SU-DHL-6 (cell line): ENCODE measurements around the gene TSC2.

Experiments used
- EZH2phosphoT487 ChIP-seq: fragments of 200-600 bp; sonication (generic), shearing (Covaris generic); conservative IDR thresholded peaks from 2 replicates; pipeline ENCODE4 v1.6.1; 2018; ENCODE audit warnings: mild to moderate bottlenecking, antibody characterized with exemption, low read length, moderate library complexity, mixed read lengths
- TF ChIP-seq, protein P1 (sequence below): fragments of 200-600 bp; sonication (generic); IDR thresholded peaks from one replicate; pipeline ENCODE4 v1.5.1; 2017; ENCODE audit warnings: antibody characterized with exemption, mild to moderate bottlenecking, low read length, moderate library complexity; ENCODE audit not compliant: insufficient read depth, poor library complexity, severe bottlenecking

DNA sequence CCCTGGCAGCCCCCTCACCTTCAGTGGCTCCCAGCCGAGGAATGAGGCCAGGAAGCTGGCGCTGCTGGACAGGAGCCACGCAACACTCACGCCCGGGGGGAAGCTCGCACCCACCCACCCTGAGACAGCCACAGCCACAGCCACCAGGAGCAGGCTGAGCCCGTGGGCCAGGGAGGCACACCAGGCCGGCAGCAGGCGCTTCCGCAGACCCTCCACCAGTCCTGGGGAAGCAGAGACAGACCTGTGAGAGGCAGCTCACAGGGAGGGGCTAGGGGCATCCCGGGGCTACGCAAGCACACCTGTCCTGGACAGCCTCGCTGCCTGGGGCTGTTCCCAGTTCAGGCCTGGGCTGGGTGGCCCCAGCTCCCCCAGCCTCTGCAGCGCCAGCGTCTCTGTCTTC lies 46.0 kb downstream of the TSC2 start:
- TF ChIP-seq, protein P1, sequence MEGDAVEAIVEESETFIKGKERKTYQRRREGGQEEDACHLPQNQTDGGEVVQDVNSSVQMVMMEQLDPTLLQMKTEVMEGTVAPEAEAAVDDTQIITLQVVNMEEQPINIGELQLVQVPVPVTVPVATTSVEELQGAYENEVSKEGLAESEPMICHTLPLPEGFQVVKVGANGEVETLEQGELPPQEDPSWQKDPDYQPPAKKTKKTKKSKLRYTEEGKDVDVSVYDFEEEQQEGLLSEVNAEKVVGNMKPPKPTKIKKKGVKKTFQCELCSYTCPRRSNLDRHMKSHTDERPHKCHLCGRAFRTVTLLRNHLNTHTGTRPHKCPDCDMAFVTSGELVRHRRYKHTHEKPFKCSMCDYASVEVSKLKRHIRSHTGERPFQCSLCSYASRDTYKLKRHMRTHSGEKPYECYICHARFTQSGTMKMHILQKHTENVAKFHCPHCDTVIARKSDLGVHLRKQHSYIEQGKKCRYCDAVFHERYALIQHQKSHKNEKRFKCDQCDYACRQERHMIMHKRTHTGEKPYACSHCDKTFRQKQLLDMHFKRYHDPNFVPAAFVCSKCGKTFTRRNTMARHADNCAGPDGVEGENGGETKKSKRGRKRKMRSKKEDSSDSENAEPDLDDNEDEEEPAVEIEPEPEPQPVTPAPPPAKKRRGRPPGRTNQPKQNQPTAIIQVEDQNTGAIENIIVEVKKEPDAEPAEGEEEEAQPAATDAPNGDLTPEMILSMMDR: no peak
- TF ChIP-seq EZH2phosphoT487: no peak
